ENCODE data around the gene HIPK1.

HIPK1 gene

DNA sequence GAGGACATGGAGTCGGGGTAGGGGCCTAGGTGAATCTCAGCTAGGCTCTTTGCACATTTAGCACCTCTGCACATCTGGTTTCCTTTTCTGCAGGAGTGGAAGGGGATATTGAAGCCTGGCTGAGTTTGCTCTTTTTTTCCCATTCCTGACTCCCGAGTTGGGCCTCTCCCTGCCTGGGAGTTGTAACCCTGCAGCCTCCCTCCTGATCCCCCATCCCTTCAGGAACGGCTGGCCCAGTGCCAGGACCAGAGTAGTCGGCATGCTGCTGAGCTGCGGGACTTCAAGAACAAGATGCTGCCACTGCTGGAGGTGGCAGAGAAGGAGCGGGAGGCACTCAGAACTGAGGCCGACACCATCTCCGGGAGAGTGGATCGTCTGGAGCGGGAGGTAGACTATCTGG, 51.0 kb downstream of the HIPK1 start:
- Histone ChIP-seq H3K27me3 (ENCODE audit: insufficient read depth, poor library complexity, severe bottlenecking) (no peaks in the 10 kb centered on the region), H3K4me3 (replicated peaks; ENCODE audit: insufficient read depth, low read length) (no peak overlapping the region), H3K27ac (replicated peaks) (no peak overlapping the region)
- TF ChIP-seq, protein P1, sequence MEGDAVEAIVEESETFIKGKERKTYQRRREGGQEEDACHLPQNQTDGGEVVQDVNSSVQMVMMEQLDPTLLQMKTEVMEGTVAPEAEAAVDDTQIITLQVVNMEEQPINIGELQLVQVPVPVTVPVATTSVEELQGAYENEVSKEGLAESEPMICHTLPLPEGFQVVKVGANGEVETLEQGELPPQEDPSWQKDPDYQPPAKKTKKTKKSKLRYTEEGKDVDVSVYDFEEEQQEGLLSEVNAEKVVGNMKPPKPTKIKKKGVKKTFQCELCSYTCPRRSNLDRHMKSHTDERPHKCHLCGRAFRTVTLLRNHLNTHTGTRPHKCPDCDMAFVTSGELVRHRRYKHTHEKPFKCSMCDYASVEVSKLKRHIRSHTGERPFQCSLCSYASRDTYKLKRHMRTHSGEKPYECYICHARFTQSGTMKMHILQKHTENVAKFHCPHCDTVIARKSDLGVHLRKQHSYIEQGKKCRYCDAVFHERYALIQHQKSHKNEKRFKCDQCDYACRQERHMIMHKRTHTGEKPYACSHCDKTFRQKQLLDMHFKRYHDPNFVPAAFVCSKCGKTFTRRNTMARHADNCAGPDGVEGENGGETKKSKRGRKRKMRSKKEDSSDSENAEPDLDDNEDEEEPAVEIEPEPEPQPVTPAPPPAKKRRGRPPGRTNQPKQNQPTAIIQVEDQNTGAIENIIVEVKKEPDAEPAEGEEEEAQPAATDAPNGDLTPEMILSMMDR (IDR thresholded peaks at IDR 0.05; ENCODE audit: insufficient read depth, low read length): no peak
- TF ChIP-seq SPI1 (IDR thresholded peaks at IDR 0.05; ENCODE audit: borderline replicate concordance, low read depth) (no peak), GABPA (IDR thresholded peaks at IDR 0.05; ENCODE audit: low read depth) (no peak), POLR2AphosphoS5 (IDR thresholded peaks at IDR 0.05; ENCODE audit: low read depth) (no peak)
- TF ChIP-seq, protein P2, sequence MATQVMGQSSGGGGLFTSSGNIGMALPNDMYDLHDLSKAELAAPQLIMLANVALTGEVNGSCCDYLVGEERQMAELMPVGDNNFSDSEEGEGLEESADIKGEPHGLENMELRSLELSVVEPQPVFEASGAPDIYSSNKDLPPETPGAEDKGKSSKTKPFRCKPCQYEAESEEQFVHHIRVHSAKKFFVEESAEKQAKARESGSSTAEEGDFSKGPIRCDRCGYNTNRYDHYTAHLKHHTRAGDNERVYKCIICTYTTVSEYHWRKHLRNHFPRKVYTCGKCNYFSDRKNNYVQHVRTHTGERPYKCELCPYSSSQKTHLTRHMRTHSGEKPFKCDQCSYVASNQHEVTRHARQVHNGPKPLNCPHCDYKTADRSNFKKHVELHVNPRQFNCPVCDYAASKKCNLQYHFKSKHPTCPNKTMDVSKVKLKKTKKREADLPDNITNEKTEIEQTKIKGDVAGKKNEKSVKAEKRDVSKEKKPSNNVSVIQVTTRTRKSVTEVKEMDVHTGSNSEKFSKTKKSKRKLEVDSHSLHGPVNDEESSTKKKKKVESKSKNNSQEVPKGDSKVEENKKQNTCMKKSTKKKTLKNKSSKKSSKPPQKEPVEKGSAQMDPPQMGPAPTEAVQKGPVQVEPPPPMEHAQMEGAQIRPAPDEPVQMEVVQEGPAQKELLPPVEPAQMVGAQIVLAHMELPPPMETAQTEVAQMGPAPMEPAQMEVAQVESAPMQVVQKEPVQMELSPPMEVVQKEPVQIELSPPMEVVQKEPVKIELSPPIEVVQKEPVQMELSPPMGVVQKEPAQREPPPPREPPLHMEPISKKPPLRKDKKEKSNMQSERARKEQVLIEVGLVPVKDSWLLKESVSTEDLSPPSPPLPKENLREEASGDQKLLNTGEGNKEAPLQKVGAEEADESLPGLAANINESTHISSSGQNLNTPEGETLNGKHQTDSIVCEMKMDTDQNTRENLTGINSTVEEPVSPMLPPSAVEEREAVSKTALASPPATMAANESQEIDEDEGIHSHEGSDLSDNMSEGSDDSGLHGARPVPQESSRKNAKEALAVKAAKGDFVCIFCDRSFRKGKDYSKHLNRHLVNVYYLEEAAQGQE (IDR thresholded peaks at IDR 0.05; ENCODE audit: insufficient replicate concordance, low read depth): no peak
- no peak for DNase-seq (ENCODE audit: low read depth in 1 of 2, low spot score in 1 of 2)

DNA sequence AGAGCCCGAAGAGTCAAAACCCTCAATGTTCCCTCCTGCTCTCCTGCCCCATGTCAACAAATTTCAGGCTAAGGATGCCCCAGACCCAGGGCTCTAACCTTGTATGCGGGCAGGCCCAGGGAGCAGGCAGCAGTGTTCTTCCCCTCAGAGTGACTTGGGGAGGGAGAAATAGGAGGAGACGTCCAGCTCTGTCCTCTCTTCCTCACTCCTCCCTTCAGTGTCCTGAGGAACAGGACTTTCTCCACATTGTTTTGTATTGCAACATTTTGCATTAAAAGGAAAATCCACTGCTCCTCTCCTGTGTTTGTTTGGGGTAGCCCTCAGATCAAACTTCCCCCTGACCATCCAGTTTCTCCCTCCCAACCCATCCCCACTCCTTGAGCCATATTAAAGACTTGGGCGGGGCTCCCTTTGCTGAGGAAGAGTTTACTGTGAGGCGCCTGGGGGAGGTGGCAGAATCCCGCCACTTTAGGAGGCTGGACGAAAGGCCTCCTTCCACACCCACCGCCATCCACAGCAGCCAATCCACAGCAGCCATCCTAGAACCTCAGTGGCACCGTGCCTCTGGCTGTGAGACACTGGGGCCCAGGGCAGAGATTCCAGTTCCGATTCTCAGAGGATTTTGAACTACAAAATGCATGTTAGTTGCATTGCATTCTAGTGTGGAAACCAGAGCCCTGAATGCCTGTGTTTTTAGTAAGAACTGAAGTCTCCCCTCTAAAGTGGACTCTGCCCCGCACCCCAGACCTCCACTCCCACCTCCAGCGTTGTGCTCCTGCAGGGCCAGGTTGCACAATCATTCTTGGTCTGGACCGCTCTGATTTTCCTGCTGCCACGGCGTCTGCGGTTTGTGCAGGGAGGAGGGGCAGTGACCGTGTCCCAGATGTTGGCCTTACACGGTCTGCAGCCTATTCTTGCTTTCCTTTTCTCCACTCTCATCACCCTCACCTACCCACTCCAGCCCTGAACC, 53.1 kb downstream of the HIPK1 start:
- Histone ChIP-seq H3K4me3 (replicated peaks; ENCODE audit: insufficient read depth, low read length) (no peak overlapping the region), H3K27ac (replicated peaks) (no peak overlapping the region), H3K27me3 (ENCODE audit: insufficient read depth, poor library complexity, severe bottlenecking) (no peaks in the 10 kb centered on the region)
- TF ChIP-seq POLR2AphosphoS5 (IDR thresholded peaks at IDR 0.05; ENCODE audit: low read depth): peak; percentile 49; the same call in 1 of the 2 replicates
- TF ChIP-seq, protein P2 (IDR thresholded peaks at IDR 0.05; ENCODE audit: insufficient replicate concordance, low read depth): no peak
- TF ChIP-seq, protein P1 (IDR thresholded peaks at IDR 0.05; ENCODE audit: insufficient read depth, low read length): no peak
- DNase-seq (ENCODE audit: low read depth in 1 of 2, low spot score in 1 of 2): peak; percentile 48 to 63

DNA sequence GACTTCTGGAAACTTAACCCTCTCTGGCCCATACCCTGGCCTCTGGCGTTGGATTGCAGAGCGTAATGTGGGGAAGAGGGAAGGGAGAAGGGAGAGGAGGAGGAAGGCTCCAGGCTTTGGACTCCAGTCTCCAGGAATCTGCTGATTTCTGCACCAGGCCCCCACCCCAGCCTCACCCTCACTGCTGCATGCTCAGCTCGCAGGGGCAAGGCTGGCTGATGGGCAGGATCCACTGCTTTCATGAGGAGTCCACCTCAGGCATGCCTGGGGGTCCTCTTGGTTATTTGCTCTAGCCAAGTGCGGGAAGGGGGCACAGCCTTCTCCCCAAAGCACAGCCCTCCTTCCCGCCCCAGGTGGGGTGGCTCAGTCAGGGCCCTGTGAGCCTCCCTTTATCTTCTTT, 53.8 kb downstream of the HIPK1 start:
- no peak for DNase-seq (ENCODE audit: low read depth in 1 of 2, low spot score in 1 of 2)
- Histone ChIP-seq H3K27ac (replicated peaks) (no peak overlapping the region), H3K27me3 (ENCODE audit: insufficient read depth, poor library complexity, severe bottlenecking) (no peaks in the 10 kb centered on the region), H3K4me3 (replicated peaks; ENCODE audit: insufficient read depth, low read length) (no peak overlapping the region)
- TF ChIP-seq GABPA (IDR thresholded peaks at IDR 0.05; ENCODE audit: low read depth): no peak
- TF ChIP-seq, protein P2 (IDR thresholded peaks at IDR 0.05; ENCODE audit: insufficient replicate concordance, low read depth): no peak
- no peak for TF ChIP-seq SPI1 (IDR thresholded peaks at IDR 0.05; ENCODE audit: borderline replicate concordance, low read depth)
- TF ChIP-seq, protein P1 (IDR thresholded peaks at IDR 0.05; ENCODE audit: insufficient read depth, low read length): no peak
- no peak for TF ChIP-seq POLR2AphosphoS5 (IDR thresholded peaks at IDR 0.05; ENCODE audit: low read depth)

Measured in HL-60 (cell line).